HG03575 (cell line): ENCODE measurements around the gene SRSF12.
"Not testable (repeated sequence)": the region's sequence is repeated elsewhere in the genome, so short reads cannot be mapped to it uniquely, and the experiment has no call there.

Experiments
- ATAC-seq: cut with Tn5 transposase; IDR thresholded peaks from one replicate; pipeline ENCODE4 v1.9.1; 2021; ENCODE audit not compliant: unreplicated experiment, insufficient number of reproducible peaks, low FRiP score; ENCODE audit errors: extremely low read depth

Gene SRSF12

DNA sequence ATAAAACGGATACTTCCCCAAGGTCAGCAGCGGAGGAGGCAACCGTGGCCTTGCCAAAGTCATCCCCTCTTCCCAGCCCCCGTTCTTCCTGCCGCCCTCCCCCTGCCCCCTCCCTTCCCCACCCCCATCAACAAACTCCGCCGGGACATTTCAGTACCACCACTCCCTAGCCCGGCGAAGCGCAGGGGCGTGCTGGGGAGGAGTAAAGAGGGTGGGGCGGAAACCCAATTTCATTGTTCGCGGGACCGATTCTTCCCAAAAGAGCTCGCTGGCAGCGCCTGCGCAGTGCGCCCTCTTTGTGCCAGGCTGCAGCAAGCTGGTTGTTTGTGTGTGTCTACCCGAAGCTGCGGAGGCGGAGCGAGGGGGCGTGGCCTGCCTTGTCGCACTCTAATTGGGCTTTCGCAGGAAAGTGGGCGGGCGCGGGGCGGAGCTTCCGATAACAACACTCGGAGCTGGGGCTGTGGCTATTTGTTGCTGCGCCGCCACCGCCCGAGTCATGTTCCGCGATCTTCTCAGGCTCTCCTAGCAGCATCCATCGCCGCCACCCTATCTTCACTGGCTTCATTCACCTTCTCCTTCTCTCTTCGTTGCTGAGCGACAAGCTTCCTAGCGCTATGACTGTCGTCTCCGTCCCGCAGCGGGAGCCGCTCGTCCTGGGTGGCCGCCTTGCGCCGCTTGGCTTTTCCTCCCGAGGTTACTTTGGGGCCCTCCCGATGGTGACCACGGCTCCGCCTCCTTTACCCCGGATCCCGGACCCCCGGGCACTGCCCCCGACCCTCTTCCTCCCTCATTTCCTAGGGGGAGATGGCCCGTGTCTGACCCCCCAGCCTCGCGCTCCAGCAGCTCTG lies 37.4 kb downstream of the SRSF12 start, which contains the start of gene PNRC1:
PNRC1 (plus strand) TSS at position 471 of the 848 bp plus-strand sequence; CDS start at position 615, 144 bp downstream.
- ATAC-seq: peak; percentile 60

DNA sequence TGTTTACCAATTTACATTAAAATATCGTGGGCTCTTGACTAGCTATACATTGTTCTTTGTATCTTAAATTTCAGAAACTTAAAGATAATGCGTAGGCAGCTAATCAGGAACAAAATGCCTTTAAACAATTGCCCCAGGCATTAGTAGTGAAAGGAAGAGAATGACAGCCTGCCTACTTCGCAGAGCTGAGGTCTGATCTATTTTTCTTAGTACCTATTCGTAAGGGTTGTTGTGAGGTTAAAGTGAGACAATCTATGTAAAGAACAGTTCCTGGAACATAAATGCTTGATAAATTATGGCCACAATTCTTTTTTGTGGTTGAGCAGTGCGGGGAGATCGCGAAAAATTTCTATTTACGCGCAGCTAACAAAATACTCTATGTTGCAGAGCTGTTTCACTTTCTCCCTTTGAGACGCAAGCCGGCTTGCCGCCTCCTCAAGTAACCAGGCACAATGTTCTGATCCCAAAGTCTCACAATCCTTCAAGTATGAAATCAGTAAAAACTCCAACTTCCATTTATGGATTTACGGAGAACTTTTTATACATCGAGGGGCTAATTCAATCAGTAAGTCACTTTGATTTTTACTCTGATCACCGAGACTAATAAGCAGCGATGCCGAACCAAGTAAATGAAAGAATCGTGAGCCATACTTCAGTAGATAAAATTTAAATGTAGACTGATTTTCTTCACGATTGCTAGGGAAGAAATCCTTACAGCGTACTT lies 38.2 kb downstream of the SRSF12 start:
- no peak for ATAC-seq

DNA sequence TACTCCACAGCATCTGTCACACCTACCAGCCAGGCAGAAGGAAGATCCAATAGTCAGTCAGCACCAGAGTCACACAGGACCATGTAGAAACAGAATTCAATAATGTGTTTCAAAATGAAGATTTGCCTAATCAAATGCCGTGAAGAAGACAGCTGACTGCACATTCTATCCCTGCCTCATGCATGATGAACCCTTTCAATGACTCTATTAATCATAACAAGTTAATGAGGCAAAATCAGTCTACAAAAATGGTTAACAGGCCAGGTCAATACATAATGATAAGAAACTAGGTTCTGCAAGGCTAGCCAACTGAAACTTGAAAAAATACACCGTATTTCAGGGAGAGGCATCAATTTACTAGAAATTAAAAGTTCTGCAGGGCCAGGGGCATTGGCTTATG lies 44.0 kb downstream of the SRSF12 start:
- ATAC-seq: no peak

DNA sequence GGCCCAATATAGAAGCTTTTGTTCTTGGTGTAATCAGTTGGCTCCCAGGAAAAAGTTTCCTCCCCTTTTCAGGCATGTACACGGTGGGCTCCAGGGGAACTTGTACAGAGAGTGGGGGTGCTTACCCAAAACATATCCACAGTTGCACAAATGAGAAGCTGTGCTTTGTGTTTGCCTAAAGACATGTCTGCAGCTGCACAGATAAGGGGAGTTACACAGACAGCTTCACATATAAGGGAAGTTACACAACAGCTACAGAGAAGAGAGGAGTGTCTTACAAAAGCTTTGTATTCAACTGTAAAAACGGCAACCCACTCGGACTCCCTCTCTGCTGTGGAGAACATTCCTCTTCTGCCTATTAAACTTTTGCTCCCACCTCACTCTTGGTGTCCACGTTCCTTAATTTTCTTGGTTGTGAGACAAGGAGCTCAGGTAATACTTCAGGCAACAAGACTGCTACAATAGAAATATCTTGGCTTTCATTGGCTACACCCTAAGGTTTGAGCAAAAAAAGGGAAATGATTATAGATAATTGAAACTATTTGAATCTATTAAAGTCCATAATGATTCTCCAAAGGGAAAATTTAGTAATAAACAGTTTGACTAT lies 44.8 kb downstream of the SRSF12 start:
- no peak for ATAC-seq

DNA sequence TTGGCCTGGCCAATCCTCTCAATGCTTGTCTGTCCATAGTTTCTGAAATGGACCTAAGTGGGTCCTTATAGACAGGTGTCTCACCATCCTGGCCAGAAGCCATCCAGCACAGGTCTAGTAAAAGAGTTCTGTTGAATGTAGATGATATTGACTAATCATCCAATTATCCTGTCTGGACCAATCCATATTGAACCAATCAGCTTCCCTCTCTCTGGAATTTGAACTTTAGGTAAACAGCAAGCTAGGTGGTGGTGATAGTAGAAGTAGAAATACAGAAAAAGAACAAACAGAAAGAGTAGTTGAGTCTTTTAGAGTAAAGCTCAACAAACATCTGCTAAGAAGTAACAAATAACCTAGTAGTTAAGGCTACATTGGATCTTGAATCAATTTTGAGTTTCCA lies 46.8 kb downstream of the SRSF12 start:
- no peak for ATAC-seq

DNA sequence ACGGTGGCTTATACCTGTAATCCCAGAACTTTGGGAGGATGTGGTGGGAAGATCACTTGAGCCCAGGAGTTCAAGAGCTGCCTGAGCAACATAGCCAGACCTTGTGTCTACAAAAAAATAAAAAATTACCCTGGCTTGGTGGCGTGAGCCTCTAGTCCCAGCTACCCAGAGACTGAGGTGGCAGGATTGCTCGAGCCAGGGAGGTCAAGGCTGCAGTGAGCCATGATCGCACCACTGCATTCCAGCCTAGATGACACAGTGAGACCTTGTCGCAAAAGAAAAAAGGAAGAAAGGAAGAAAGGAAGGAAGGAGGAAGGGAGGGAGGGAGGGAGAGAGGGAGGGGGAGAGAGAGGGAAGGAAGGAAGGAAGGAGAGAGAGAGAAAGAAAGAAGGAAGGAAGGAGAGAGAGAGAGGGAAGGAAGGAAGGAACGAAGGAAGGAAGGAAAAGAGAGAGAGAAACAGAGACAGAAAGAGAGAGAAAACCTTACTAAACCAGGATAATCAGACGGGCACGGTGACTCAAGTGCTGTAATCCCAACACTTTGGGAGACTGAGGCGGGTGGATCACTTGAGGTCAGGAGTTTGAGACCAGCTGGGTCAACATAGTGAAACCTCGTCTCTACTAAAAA lies 48.2 kb downstream of the SRSF12 start:
- ATAC-seq: no peak

DNA sequence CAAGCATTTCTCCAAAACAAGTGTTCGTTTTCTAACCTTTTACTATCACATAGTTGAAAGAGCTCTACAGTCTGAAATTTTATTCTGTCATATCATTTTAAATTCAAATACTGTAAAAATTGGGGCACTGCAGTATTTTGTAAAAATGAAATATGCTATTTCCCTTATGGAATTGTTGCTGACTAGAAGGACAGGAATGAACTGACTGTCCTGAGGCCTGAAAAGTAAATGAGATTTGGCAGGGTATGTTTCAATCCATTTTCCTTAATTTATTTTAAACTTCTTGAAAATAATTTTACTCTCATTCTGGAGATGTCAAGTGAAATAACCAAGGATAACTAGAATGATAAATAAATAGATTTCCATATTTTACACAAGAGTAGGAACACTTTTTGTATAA lies 49.2 kb downstream of the SRSF12 start:
- no peak for ATAC-seq

DNA sequence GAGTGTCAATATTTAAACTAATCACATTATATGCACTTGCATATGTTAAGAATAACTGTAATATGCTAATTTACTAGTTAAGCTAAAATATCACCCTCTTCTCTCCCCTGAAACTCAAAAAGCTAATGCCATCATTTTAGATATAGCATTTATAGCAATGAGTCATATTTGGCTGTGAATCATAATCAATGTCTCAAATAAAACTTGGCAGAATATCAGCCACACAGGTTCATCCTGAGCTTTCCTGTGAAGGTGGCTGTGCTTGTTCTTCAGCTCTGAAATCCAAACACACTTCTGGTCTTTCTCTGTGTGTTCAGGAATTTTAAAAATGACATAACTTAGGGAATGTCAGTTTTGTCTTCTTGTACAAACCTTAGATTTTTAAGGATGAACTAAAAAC lies 50.1 kb downstream of the SRSF12 start:
- no peak for ATAC-seq

DNA sequence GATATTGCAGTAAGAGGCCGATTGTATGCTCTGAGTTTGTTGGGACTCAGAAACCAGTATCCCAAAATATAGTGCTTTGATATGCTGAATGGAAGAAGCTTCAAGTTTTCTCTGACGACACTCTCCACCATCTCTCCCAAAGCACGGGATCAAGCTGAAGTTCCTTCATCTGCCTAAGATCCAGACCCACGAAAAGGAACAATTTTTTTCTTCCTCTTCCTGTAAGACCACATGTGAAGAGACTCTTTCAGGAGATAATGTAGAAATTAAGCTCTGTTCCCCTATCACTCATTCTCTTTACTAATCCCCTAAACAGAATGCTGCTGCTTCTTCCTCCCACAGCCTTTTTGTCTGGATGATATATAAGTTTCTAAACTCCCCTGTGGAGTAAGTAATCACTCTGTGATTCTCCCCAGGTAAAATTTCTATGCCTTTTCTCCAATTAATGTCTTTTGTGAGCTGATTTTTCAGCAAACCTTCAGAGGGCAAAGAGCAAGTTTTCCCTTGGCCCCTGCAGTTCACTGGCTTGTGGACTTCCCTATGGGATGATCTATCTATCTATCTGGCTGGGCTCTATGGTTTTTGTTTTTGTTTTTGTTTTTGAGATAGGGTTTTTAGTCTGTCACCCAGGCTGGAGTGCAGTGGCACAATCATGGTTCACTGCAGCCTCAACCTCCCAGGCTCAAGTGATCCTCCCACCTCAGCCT lies 50.8 kb downstream of the SRSF12 start:
- no peak for ATAC-seq

DNA sequence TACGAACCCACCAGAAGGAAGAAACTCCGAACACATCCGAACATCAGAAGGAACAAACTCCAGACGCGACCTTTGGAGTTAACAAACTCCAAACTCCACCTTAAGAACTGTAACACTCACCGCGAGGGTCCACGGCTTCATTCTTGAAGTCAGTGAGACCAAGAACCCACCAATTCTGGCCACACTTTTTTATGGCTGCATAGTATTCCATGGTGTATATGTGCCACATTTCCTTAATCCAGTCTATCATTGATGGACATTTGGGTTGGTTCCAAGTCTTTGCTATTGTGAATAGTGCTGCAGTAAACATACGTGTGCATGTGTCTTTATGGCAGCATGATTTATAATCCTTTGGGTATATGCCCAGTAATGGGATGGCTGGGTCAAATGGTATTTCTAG lies 51.8 kb downstream of the SRSF12 start:
- not testable (repeated sequence) for ATAC-seq

DNA sequence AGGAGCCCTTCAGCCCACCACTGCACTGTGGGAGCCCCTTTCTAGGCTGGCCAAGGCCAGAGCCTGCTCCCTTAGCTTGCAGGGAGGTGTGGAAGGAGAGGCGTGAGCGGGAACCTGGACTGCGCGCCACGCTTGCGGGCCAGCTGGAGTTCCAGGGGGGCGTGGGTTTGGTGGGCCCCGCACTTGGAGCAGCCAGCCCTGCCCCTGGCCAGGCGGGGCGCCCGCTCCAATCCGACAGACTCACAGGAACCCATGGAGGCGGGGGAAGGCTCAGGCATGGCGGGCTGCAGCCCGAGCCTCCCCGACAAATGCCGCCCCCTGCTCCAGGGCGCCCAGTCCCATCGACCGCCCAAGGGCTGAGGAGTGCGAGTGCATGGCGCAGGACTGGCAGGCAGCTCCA lies 52.9 kb downstream of the SRSF12 start:
- not testable (repeated sequence) for ATAC-seq

DNA sequence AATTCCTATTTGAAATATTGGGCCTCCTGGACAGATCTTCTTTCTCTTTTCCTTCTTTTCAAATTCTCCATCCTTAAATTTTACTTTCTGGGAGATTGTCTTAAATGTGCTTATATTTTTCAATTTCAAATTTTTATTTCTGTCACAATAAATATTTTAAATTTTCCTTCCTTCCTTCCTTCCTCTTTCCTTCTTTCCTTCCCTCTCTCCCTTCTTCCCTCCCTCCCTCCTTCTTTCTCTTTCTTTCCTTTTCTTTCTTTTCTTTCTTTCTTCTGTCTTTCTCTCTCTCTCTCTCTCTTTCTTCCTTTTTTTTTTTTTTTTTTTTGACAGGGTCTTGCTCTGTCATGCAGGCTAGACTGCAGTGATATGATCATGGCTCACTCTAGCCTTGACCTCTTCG lies 54.0 kb downstream of the SRSF12 start:
- ATAC-seq: no peak

DNA sequence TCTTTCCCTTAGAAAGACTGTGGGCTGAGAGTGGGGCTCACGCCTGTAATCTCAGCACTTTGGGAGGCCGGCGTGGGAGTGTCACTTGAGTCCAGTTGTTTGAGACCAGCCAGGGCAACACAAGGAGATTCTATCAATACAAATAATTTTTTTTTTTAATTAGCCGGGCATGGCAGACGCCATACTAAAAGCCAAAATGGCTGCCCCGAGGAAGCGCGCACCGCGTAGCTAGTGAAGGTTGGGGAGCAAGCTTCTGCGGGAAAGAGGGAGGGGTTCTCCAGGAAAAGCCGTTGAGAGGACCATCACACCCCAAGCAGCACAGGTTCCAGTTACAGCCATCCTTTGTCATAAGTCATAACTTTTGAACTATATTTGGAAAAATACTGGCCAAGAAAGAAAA lies 58.6 kb downstream of the SRSF12 start:
- ATAC-seq: no peak

DNA sequence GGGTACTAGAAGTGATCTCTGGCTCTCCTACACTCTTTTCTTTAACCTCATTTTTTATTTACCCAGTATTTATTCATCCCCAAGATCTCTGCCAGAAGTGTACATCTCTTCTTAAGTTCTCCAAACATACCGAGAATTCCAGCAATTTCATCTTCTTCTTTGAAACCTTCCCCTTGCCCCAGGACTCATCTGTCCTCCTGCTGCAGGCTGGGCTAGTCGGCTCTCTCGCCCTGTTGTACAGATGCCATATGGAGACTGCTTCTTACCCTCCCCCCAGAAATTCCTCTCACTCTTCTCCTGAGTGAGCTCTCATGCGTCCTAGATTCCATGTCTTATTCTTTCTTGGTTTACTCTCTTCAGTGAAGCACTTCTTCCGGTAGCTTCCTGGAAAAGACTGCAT lies 59.2 kb downstream of the SRSF12 start:
- no peak for ATAC-seq

DNA sequence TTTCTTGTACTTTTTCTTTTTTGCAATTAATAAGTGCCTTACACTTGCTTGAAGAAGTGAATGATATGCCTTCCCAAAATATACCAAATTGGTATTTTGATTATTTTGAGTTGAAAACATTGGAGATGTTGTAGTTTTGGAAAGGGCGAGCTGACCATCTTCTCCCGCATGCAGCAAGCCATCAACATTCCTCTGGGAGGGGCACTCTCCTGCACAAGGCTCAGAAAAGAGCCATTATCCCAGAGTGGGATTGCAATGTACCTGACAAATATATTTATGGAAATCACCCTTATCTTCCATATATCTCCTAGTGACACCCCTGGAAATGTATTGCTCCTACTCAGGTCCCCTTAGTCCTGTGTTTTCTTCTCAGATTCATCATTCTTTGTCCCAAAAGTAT lies 60.1 kb downstream of the SRSF12 start:
- no peak for ATAC-seq

DNA sequence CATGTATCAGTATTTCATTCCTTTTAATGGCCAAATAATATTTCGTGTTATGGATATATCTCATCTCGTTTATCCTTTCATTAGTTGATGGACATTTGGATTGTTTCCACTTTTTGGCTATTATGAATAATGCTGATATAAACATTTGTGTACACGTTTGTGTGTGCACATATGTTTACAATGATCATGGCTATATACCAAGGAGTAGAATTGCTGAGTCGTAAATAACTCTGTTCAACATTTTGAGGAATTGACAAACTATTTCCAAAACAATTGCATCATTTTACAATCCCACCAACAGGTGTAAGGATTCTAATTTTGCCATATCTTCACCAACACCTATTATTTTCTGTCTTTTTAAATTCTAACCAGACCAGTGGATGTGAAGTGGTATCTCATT lies 63.7 kb downstream of the SRSF12 start:
- ATAC-seq: no peak

DNA sequence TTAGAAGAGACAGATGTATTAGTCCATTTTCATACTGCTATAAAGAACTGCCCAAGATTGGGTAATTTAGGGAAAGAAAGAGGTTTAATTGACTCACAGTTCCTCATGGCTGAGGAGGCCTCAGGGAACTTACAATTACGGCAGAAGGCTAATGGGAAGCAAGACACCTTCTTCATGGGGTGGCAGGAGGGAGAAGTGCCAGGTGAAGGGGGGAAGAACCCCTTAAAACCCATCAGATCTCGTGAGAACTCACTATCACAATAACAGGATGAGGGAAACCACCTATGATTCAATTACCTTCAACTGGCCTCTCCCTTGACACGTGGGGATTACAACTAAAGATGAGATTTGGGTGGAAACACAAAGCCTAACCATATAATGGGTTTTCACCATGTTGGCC lies 66.2 kb downstream of the SRSF12 start:
- ATAC-seq: no peak

DNA sequence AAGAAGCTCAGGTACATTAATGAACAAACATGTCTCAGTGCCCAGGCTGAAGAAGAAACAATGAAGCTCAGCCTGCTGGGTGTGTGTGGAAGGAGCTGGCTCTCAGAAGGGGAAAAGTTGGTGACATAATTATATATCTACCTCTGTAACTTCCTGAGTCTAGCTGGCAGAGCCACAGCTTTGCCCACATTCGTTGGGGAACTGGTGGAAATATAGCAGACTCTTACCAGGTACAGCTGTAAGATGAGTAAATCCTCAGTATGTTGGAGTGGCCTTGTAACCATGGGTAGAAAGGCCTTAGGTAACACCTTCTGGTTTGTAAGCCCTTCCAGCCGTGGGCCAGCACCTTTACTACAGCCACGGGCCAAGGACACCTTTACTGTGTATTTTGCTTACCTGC lies 67.2 kb downstream of the SRSF12 start:
- ATAC-seq: no peak

DNA sequence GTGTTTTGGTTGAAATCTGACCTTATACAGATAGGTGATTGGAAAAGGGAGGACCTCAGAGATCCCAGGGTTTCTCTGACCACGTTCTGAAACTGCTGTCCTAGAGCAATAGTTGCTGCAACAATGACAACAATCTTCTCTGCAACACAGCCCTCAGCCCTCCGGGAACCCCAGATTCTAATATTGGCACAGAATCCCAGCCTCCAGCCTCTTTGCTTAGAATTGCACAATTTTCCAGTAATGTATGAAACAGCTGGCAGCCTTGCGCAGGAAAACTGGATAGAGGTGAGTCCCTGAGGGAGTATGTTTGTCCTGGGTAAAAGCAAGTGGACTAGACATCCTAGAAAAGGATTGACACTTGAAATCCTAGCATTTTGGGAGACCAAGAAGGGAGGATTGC lies 67.7 kb downstream of the SRSF12 start:
- ATAC-seq: no peak
